Calu3 (cell line): ENCODE data around the gene NCOA4. TPM values are rescaled to one million over a fixed set of nuclear protein-coding genes. Genes with fewer than 3 reads are reported as not detected.
"Not testable (repeated sequence)": the region's sequence is repeated elsewhere in the genome, so short reads cannot be mapped to it uniquely, and the experiment has no call there.

ENCODE experiments used
- BruUV-seq: library from RNA; stranded (reverse); fragments of 400-500 nt; replicated peaks from 2 replicates; lab custom pipeline; 2021; lab: Mats Ljungman, UMichigan
- CTCF ChIA-PET: fragments of 300-600 bp; sonication (Branson Sonifier 250); formaldehyde crosslinking; loops from one replicate; lab custom pipeline; 2022; ENCODE audit warnings: antibody characterized with exemption; lab: Charles Lee
- DNase-seq: peaks from one replicate; pipeline ENCODE4 v3.0.0; 2022
- H3K27ac Mint-ChIP-seq: one replicate; pipeline ENCODE4 v1.8.0; 2022; ENCODE audit warnings: mixed read lengths; ENCODE audit not compliant: unreplicated experiment
- H3K27me3 Mint-ChIP-seq: one replicate; pipeline ENCODE4 v1.8.0; 2022; ENCODE audit warnings: mixed read lengths; ENCODE audit not compliant: unreplicated experiment
- H3K36me3 Mint-ChIP-seq: one replicate; pipeline ENCODE4 v1.8.0; 2022; ENCODE audit warnings: mild to moderate bottlenecking, moderate library complexity, mixed read lengths; ENCODE audit not compliant: insufficient read depth, unreplicated experiment
- H3K4me1 Mint-ChIP-seq: one replicate; pipeline ENCODE4 v1.8.0; 2022; ENCODE audit warnings: mild to moderate bottlenecking, low read depth, mixed read lengths; ENCODE audit not compliant: unreplicated experiment
- H3K4me3 Mint-ChIP-seq: one replicate; pipeline ENCODE4 v1.8.0; 2022; ENCODE audit warnings: mild to moderate bottlenecking, low read depth, moderate library complexity, mixed read lengths; ENCODE audit not compliant: unreplicated experiment
- H3K9me3 Mint-ChIP-seq: one replicate; pipeline ENCODE4 v1.8.0; 2022; ENCODE audit warnings: low read depth, mixed read lengths; ENCODE audit not compliant: unreplicated experiment
- intact Hi-C: fragments of 100-400 bp; cut with micrococcal nuclease; formaldehyde crosslinking; loops from one replicate; pipeline ENCODE4 v1.10.0; 2022; ENCODE audit not compliant: unreplicated experiment
- total RNA-seq: library from RNA; stranded (reverse); gene quantifications from 2 replicates; pipeline ENCODE4 v1.2.3, GENCODE V29; 2022
- TF ChIP-seq, protein P1 (sequence below): fragments of 200-600 bp; IDR thresholded peaks from one replicate; pipeline ENCODE4 v1.8.0; 2022; ENCODE audit warnings: antibody characterized with exemption; ENCODE audit not compliant: unreplicated experiment

The NCOA4 gene
- total RNA-seq, 1 experiment from 2014 or later: 77.3 TPM

DNA sequence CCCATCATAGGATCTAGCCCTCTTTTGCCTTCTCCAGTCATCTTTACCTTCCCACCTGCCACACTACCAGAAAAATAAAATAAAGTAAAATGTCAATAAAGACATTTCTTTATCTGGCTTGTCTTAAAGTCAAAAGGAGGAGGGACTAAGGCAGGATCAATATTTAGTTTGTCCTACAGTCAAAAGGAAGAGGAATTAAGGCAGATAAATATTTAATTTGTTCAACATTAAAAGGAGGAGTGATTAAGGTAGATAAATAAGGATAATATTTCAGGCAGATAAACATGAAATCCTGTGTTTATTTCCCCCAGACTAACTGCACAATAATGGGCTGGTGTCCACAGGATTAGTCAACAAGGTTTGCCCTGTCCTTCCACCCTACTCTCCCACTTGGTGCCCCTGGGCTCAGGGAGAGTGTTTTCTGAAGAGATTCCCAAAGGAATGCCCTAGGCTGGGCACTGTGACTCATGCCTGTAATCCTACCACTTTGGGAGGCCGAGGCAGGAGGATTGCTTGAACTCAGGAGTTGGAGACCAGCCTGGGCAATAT lies 33.9 kb upstream of the NCOA4 start:
- peaks cover 16% of the 10 kb centered on the region for H3K27me3 Mint-ChIP-seq
- H3K4me1 Mint-ChIP-seq: no peaks in the 10 kb centered on the region
- TF ChIP-seq, protein P1, sequence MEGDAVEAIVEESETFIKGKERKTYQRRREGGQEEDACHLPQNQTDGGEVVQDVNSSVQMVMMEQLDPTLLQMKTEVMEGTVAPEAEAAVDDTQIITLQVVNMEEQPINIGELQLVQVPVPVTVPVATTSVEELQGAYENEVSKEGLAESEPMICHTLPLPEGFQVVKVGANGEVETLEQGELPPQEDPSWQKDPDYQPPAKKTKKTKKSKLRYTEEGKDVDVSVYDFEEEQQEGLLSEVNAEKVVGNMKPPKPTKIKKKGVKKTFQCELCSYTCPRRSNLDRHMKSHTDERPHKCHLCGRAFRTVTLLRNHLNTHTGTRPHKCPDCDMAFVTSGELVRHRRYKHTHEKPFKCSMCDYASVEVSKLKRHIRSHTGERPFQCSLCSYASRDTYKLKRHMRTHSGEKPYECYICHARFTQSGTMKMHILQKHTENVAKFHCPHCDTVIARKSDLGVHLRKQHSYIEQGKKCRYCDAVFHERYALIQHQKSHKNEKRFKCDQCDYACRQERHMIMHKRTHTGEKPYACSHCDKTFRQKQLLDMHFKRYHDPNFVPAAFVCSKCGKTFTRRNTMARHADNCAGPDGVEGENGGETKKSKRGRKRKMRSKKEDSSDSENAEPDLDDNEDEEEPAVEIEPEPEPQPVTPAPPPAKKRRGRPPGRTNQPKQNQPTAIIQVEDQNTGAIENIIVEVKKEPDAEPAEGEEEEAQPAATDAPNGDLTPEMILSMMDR: no peak
- no peaks in the 10 kb centered on the region for H3K9me3 Mint-ChIP-seq
- BruUV-seq: no TSS peak
- no peaks in the 10 kb centered on the region for H3K36me3 Mint-ChIP-seq
- intact Hi-C loops: no loop called here
- H3K4me3 Mint-ChIP-seq: no peak overlapping the region
- DNase-seq: no peak
- CTCF ChIA-PET: no interaction called here
- H3K27ac Mint-ChIP-seq: no peak overlapping the region

DNA sequence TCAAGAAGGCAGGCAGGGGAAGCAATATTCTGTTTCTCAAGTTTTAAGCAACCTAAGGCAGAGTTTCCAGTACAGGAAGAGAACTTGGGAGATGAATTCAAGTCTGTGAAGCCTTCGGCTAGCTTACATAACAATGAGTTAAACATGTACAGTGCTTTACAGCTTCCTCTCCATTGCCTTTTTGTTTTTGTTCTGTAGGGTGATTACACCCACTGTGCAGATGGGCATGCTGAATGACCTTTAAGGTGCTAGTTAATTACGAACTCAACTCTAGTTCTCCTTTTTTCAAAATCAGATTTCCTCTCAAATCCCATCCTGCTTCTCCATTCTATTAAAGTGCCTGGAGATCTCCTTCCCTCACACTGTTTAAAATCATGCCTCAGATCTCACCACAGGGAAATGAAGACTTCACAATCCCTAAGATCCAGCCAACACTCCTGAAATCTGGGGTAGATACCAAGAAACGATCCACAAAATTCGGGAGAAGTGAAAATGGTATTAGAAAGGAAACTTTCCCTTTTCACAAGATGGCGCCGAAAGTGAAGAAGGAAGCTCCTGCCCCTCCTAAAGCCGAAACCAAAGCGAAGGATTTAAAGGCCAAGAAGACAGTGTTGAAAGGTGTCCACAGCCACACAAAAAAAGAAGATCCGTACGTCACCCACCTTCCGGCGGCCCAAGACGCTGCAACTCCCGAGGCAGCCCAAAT lies 32.5 kb upstream of the NCOA4 start:
- H3K9me3 Mint-ChIP-seq: no peaks in the 10 kb centered on the region
- TF ChIP-seq, protein P1: no peak
- CTCF ChIA-PET: no interaction called here

GRCh38 chr10:46060706-46061105 lies 30.3 kb upstream of the NCOA4 start:
- TF ChIP-seq, protein P1: no peak
- H3K36me3 Mint-ChIP-seq: no peaks in the 10 kb centered on the region
- no peak overlapping the region for H3K27ac Mint-ChIP-seq
- intact Hi-C loops: no loop called here
- H3K4me3 Mint-ChIP-seq: no peak overlapping the region
- no peaks in the 10 kb centered on the region for H3K4me1 Mint-ChIP-seq
- CTCF ChIA-PET: no interaction called here
- no TSS peak for BruUV-seq
- no peaks in the 10 kb centered on the region for H3K27me3 Mint-ChIP-seq
- H3K9me3 Mint-ChIP-seq: peaks cover 3% of the 10 kb centered on the region
- no peak for DNase-seq

More for the DNA sequence above, 32.5 kb upstream of the NCOA4 start:
- Mint-ChIP-seq H3K27me3 (peaks cover 2% of the 10 kb centered on the region), H3K36me3 (no peaks in the 10 kb centered on the region), H3K27ac (no peak overlapping the region), H3K4me1 (no peaks in the 10 kb centered on the region), H3K4me3 (no peak overlapping the region)
- DNase-seq: no peak
- intact Hi-C loops: no loop called here
- BruUV-seq: no TSS peak

DNA sequence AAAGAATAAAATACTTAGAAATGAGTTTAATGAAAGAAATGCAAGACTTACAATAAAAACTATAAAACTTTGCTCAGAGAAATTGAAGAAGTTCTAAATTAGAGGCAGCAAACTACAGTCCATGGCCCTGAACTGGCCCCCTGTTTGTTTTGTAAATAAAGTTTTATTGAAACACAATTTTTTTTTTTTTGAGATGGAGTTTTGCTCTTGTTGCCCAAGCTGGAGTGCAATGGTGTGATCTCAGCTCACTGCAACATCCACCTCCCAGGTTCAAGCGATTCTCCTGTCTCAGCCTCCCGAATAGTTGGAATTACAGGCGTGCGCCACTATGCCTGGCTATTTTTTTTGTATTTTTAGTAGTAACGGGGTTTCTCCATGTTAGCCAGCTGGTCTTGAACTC lies 27.5 kb upstream of the NCOA4 start:
- H3K4me3 Mint-ChIP-seq, H3K36me3 Mint-ChIP-seq, H3K9me3 Mint-ChIP-seq, BruUV-seq, CTCF ChIA-PET, H3K4me1 Mint-ChIP-seq, intact Hi-C loops, DNase-seq, H3K27ac Mint-ChIP-seq: not testable (repeated sequence)
- peaks cover 15% of the 10 kb centered on the region for H3K27me3 Mint-ChIP-seq

- intact Hi-C loops: no loop called here
- Mint-ChIP-seq H3K9me3 (peaks cover 3% of the 10 kb centered on the region), H3K4me1 (no peaks in the 10 kb centered on the region), H3K36me3 (no peaks in the 10 kb centered on the region), H3K27ac (no peak overlapping the region), H3K4me3 (no peak overlapping the region), H3K27me3 (peaks cover 17% of the 10 kb centered on the region)
- CTCF ChIA-PET: no interaction called here
- no peak for DNase-seq
- no TSS peak for BruUV-seq
- TF ChIP-seq, protein P1: no peak
Observed at GRCh38 chr10:46057038-46057437, 26.6 kb upstream of the NCOA4 start.
